Measurements from ENCODE around the gene SUGCT.

Gene SUGCT

DNA sequence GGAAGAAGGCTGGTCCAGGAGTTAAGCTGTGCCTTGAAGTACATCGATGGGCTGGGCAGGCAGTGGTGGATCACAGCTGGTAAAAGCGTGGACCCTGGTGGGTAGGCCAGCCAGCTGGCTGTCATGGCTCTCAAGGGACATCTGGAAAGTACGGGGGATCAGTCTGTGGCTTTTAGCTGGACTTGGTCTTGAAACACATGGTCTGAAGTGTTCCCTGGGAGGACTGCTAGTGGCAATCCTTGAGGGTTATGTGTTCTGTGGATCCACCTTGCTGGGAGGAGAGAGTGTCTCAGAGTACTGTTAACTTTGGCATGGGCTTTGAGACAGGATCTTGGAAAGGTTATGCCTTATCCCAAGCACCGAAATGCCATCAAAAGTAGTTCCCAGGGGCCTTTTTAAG, 754.3 kb downstream of the SUGCT start:
- in situ Hi-C loops (cut with HindIII; ENCODE audit: low pct_unique_long_range_greater_than_20kb, low sequenced_read_pairs): no loop called here
- DNase-seq (ENCODE audit: low read depth in 1 of 2, low spot score in 1 of 2): no peak
- no peak for TF ChIP-seq JUND (IDR thresholded peaks at IDR 0.05; ENCODE audit: low read depth)

DNA sequence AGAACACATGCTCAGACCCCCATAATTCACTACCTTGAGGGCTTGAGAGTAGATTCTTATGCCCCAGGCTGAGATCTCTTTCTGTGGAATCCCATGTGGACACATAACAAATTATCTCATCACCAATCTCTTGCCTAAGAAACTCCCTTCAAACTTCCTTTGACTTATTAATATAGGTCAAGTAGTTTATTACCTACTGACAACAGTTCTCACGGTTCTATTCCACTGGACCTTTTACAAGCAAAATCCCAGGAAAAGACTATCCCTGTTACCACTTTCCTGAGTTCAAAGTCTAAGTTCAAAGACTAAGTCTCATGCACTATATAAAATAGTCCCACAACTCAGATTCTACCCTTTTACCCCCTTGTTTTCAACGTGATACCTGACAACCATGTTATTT, 754.7 kb downstream of the SUGCT start:
- TF ChIP-seq JUND (IDR thresholded peaks at IDR 0.05; ENCODE audit: low read depth): no peak
- no peak for DNase-seq (ENCODE audit: low read depth in 1 of 2, low spot score in 1 of 2)
- in situ Hi-C loops (cut with HindIII; ENCODE audit: low pct_unique_long_range_greater_than_20kb, low sequenced_read_pairs): no loop called here

DNA sequence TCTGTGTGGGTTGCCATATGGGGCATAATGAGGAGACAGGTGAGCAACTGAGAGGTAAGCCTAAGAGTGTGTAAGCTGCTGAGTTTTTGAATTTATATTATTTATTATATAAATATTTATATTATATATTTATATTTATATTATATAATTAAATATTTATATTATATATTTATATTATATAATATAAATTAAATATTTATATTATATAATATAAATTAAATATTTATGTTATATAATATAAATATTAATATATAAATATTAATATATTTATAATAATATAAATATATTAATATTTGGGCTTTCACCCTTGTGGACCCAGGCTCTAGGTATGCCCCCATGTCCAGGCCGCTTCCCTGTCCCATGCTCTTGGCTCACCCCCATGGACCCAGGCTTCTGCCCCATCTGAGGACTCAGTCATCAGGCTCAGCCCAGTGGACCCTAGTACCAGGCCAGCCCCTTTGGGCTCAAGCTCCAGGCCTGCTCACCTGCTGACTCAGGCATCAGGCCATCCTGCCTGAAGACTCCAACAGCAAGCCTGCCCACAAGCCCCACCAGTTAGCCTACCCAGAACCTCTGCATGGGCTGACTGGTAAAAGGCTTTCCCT, 755.4 kb downstream of the SUGCT start:
- DNase-seq (ENCODE audit: low read depth in 1 of 2, low spot score in 1 of 2): no peak
- no peak for TF ChIP-seq JUND (IDR thresholded peaks at IDR 0.05; ENCODE audit: low read depth)
- in situ Hi-C loops (cut with HindIII; ENCODE audit: low pct_unique_long_range_greater_than_20kb, low sequenced_read_pairs): no loop called here

DNA sequence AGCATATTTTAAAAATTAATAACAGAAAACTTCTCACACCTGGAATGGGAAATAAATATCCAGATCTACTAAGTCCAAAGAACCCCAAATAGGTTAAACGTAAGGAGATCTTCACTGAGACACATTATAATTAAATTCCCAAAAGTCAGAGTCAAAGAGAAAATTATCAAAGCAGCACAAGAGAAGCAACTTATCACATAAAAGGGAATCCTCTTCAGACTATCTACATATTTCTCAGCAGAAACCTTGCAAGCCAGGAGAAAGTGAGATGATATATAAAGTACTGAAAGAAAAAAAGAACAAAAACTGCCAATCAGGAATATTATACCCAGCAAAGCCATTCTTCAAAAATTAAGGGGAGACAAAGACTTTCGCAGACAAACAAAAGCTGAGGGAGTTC, 756.4 kb downstream of the SUGCT start:
- in situ Hi-C loops (cut with HindIII; ENCODE audit: low pct_unique_long_range_greater_than_20kb, low sequenced_read_pairs): no loop called here
- TF ChIP-seq JUND (IDR thresholded peaks at IDR 0.05; ENCODE audit: low read depth): no peak
- no peak for DNase-seq (ENCODE audit: low read depth in 1 of 2, low spot score in 1 of 2)

DNA sequence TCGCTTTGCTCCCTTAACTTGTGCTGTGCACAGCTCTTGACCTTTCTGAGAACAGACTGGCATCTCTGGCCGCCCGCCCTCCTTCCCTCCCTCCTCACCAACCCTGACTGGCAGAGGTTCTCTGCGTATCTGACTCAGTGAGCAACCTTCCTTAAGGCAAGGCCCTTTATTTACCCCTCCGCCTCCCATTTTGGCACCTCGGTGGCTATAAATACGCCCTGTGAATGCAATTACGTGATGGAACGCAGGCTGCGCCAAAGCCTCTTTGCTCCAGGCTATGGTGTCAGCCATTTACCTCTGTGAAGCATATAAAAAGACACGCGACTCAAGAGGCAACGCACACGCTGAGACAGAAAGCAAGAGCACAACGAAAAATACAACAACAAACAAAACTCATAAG, 764.3 kb downstream of the SUGCT start:
- peak; percentile 63; the same call in 1 of the 2 replicates for TF ChIP-seq JUND (IDR thresholded peaks at IDR 0.05; ENCODE audit: low read depth)
- in situ Hi-C loops (cut with HindIII; ENCODE audit: low pct_unique_long_range_greater_than_20kb, low sequenced_read_pairs): no loop called here
- DNase-seq (ENCODE audit: low read depth in 1 of 2, low spot score in 1 of 2): peak; percentile 59 to 94

DNA sequence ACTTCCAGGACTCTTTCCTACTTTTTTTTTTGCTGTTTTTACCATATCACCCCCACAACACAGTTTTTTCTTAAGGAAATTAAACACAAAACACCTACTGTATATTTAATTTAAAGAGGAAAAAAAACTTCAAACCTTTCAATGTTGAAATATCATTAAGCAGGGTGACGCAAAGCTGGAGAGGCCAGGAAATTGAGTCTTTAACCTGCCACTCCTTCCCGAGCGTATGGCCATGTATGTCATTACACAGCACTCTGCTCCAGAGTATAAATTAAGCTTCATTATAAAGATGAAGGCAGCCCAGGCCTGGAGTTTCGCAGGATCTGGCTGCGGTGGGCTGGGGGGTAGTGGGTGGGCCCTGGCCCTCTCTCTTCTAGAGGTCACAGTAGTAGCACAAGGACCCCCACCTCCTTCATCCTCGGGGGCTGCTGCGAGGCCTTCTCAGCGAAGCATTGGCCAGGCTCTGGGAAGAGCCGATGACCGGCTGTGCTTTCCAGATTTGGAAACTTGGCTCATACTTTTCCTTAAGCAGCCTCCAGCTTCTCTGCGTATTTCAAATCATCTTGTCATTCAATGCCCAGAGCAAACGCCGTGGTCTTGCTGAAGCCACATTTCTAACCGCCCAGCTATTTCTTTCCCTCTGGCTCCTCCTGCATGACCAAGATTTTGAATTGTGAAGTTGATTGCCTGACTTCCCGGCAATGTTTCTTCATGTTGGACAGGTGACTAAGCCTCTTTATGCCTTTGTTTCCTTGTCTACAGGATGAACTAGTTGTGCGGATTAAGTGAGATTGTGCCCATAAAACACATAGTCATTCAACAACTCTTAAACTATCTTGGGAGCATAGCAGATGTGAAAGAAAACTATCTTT, 765.1 kb downstream of the SUGCT start:
- peak in 1 of 2 experiments; percentile 15 for DNase-seq (ENCODE audit: low read depth in 1 of 2, low spot score in 1 of 2)
- no peak for TF ChIP-seq JUND (IDR thresholded peaks at IDR 0.05; ENCODE audit: low read depth)
- in situ Hi-C loops (cut with HindIII; ENCODE audit: low pct_unique_long_range_greater_than_20kb, low sequenced_read_pairs): no loop called here

DNA sequence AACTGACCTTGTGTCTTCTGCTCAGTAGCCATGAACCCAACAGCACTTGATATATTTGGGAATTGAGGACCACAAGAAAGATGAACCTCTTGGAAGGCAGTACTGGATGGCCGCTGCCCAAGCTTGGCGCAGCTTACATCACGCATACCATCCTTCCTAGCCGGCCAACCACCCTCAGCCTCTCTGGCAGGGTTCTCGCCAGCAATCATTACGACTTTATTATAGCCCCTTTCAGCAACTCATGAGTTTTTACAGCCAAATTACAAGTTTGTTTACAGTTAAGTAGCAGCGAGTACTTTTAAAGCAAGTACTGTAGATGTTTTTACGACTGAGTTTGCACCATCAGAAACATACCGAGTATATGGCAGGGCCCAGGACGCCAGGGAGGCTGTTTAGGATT, 769.1 kb downstream of the SUGCT start:
- no peak for TF ChIP-seq JUND (IDR thresholded peaks at IDR 0.05; ENCODE audit: low read depth)
- in situ Hi-C loops (cut with HindIII; ENCODE audit: low pct_unique_long_range_greater_than_20kb, low sequenced_read_pairs): no loop called here
- DNase-seq (ENCODE audit: low read depth in 1 of 2, low spot score in 1 of 2): no peak

DNA sequence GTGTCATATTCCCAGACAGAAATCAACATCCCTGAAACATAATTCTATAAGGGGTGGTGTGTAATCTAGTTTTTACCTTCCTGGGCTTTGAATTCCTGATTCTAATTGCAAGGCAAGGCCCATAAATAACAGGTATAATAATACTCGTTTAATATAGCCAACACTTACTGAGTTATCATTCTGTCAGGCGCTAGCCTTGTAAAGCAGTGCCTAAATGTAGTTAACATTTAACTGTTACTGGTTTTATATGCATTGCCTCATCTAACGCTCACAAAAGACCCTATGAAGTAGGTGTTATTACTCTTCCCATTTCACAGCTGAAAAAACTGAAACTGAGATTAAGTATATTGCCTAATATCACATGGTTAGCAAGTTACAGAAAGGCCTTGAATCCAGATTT, 772.5 kb downstream of the SUGCT start:
- in situ Hi-C loops (cut with HindIII; ENCODE audit: low pct_unique_long_range_greater_than_20kb, low sequenced_read_pairs): no loop called here

DNA sequence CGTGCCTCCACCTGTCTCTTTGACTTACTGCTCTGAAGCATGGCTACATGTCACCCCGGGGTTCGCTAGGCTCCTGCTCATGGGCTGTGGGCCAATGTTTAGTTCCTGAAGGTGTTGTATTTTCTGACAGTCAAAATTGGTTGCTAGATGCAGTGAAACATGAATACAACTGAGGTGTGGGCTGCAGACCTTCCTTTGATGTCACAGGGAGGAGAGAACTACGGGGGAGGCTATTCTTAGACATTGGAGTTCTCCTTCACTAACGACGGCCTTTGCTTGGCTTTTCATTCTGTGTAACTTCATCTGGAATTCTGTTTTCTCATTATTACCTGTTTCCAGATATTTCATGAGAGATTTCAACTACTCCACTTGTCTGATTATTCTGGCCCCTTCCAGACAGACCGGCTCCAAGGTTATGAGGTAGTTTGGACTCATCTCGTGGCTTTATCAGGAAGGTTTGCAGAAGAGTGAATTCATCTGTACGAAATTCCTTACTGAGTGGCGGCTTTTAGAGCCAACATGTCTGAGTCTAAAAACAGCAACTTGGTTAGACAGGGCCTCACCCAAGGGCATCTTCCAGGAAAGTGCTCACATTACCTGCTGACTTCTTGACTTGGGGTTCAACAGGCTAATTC, 774.7 kb downstream of the SUGCT start:
- in situ Hi-C loops (cut with HindIII; ENCODE audit: low pct_unique_long_range_greater_than_20kb, low sequenced_read_pairs): no loop called here
- no peak for DNase-seq (ENCODE audit: low read depth in 1 of 2, low spot score in 1 of 2)
- no peak for TF ChIP-seq JUND (IDR thresholded peaks at IDR 0.05; ENCODE audit: low read depth)

More for the DNA sequence above, 772.5 kb downstream of the SUGCT start:
- no peak for TF ChIP-seq JUND (IDR thresholded peaks at IDR 0.05; ENCODE audit: low read depth)
- DNase-seq (ENCODE audit: low read depth in 1 of 2, low spot score in 1 of 2): no peak
